Measurements from ENCODE around the gene CHAF1A.

- TF ChIP-seq TAF1 (IDR thresholded peaks at IDR 0.05; ENCODE audit: low read depth) (no peak), REST (IDR thresholded peaks at IDR 0.05; ENCODE audit: borderline replicate concordance) (no peak), EZH2 (IDR thresholded peaks at IDR 0.05; ENCODE audit: borderline replicate concordance, insufficient read depth, low read length, poor library complexity, severe bottlenecking) (no peak), CTCF (IDR thresholded peaks at IDR 0.05; ENCODE audit: poor library complexity, severe bottlenecking) (no peak), POLR2AphosphoS5 (IDR thresholded peaks at IDR 0.05) (no peak), SMC3 (conservative IDR thresholded peaks at IDR 0.05; ENCODE audit: poor library complexity) (no peak), EP300 (conservative IDR thresholded peaks at IDR 0.05; ENCODE audit: poor library complexity, severe bottlenecking) (no peak), MXI1 (conservative IDR thresholded peaks at IDR 0.05; ENCODE audit: poor library complexity, severe bottlenecking) (no peak)
Observed at GRCh38 chr19:4423416-4424126, 21.1 kb downstream of the CHAF1A start.
